Measurements from ENCODE around the gene SERTAD3.

DNA sequence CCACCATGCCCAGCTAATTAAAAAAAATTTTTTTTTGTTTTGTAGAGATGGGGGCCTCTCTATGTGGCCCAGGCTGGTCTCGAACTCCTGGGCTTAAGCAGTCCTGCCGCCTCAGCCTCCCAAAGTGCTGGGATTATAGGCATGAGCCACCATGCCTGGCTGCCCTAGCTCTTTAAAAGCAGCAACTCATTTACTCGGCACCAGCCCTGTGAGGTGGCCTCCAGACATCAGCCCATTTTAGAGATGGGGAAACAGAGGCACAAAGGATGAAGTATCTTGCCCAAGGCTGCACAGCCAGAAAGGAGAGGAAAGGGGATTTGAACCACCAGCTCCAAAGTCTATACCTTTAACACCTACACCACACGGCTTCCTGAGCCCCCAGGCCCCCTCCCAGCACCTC, 31.3 kb downstream of the SERTAD3 start:
- TF ChIP-seq POLR2A (IDR thresholded peaks at IDR 0.05): no peak
- TF ChIP-seq, protein P1, sequence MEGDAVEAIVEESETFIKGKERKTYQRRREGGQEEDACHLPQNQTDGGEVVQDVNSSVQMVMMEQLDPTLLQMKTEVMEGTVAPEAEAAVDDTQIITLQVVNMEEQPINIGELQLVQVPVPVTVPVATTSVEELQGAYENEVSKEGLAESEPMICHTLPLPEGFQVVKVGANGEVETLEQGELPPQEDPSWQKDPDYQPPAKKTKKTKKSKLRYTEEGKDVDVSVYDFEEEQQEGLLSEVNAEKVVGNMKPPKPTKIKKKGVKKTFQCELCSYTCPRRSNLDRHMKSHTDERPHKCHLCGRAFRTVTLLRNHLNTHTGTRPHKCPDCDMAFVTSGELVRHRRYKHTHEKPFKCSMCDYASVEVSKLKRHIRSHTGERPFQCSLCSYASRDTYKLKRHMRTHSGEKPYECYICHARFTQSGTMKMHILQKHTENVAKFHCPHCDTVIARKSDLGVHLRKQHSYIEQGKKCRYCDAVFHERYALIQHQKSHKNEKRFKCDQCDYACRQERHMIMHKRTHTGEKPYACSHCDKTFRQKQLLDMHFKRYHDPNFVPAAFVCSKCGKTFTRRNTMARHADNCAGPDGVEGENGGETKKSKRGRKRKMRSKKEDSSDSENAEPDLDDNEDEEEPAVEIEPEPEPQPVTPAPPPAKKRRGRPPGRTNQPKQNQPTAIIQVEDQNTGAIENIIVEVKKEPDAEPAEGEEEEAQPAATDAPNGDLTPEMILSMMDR (IDR thresholded peaks at IDR 0.05): no peak
